Heart left ventricle (tissue), 16 donors: ENCODE data around the gene GTSE1. TPM values are rescaled to one million over a fixed set of nuclear protein-coding genes. Genes with fewer than 3 reads are reported as not detected.

Experiments
- ATAC-seq, 4 donors: fragments of 200-7000 bp; cut with Tn5 transposase; one replicate each; pipeline ENCODE4 v1.9.1; 2020 to 2022; ENCODE audit warnings: moderate library complexity in 4 of 4, mild to moderate bottlenecking in 3 of 4, moderate number of reproducible peaks in 1 of 4
- DNase-seq, 5 donors: peaks; one replicate each; pipeline ENCODE4 v3.0.0-alpha.2; 2020
- H3K27ac ChIP-seq, 12 donors: fragments of 200-600 bp; sonication (generic) in 4 of 12; one replicate each; pipeline versions ENCODE4 v1.5.0 to v1.8.0; 2016 to 2022; ENCODE audit warnings: mild to moderate bottlenecking in 2 of 12
- H3K27me3 ChIP-seq, 9 donors: fragments of 200-600 bp; sonication (generic) in 2 of 9; one replicate each; pipeline versions ENCODE4 v1.5.1 to v1.8.0; 2016 to 2022; ENCODE audit warnings: mild to moderate bottlenecking in 3 of 9
- H3K36me3 ChIP-seq, 9 donors: fragments of 200-600 bp; sonication (generic) in 2 of 9; one replicate each; pipeline versions ENCODE4 v1.5.0 to v1.8.0; 2018 to 2022; ENCODE audit warnings: mild to moderate bottlenecking in 2 of 9
- H3K4me1 ChIP-seq, 12 donors: fragments of 200-600 bp; sonication (generic) in 4 of 12; one replicate each; pipeline versions ENCODE4 v1.5.0 to v1.8.0; 2016 to 2022; ENCODE audit warnings: mild to moderate bottlenecking in 3 of 12
- H3K4me3 ChIP-seq, 12 donors: fragments of 200-600 bp; sonication (generic) in 4 of 12; one replicate each; pipeline versions ENCODE4 v1.5.0 to v1.8.0; 2017 to 2022; ENCODE audit warnings: mild to moderate bottlenecking in 9 of 12, moderate library complexity in 4 of 12
- H3K9me3 ChIP-seq, 12 donors: fragments of 200-600 bp; sonication (generic) in 4 of 12; one replicate each; pipeline versions ENCODE4 v1.5.0 to v1.8.0; 2016 to 2022; ENCODE audit warnings: mild to moderate bottlenecking in 1 of 12
- POLR2A ChIP-seq, 2 donors: fragments of 450-650 bp; IDR thresholded peaks; one replicate each; pipeline ENCODE4 v1.6.1; 2017; ENCODE audit warnings: antibody characterized with exemption in 2 of 2, mild to moderate bottlenecking in 2 of 2, moderate library complexity in 2 of 2
- WGBS, 4 donors: extraction: QIAGEN DNeasy Blood & Tissue Kit in 2 of 4; methylation state at CpG; one replicate each; pipeline versions ENCODE4 v1.1.5 to v1.1.7; 2013 to 2018; 5-methylcytosine and 5-hydroxymethylcytosine counted together
- intact Hi-C, 10 donors: fragments of 100-400 bp; cut with DNase I; formaldehyde crosslinking; loops; one replicate each; pipeline versions ENCODE4 v1.11.1 to v1.14.2; 2022
- polyA plus RNA-seq, 2 donors: library from polyadenylated mRNA; stranded (reverse); fragments of 200-250 nt; gene quantifications; one replicate each; pipeline ENCODE4 v1.2.3, GENCODE V29; 2013
- total RNA-seq, 9 donors: library from RNA; depleted of rRNA in 2 of 9; stranded (reverse); fragments of >200 nt in 2 of 9; fragmentation: NEBNext Ultra II Directional in 3 of 9; extraction: Animal tissue kit (Norgen Biotek cat#: 25700) in 3 of 9; gene quantifications; one replicate each; pipeline versions ENCODE4 v1.1.0 to v1.2.4, GENCODE V29; 2016 to 2023
- TF ChIP-seq, protein P1 (sequence below), 12 donors: fragments of 200-600 bp; sonication (generic) in 4 of 12; IDR thresholded peaks; one replicate each; pipeline versions ENCODE4 v1.5.0 to v1.8.0; 2018 to 2022; ENCODE audit warnings: antibody characterized with exemption in 12 of 12, mild to moderate bottlenecking in 5 of 12
- donor health status: ischemic (EF 13 %, LVEDD 7.1; RV severe dilation, severe dysfunction).
- donor health status: healthy with polysubstance abuse.
- donor health status: DM: no; HTN: yes; CAD: no.
- donor health status: DM: no; HTN: no; CAD: no.
- donor health status: ischemic (EF 25% LVEDD 6.9; RV normal size, moderate dysfunction).
- donor health status: ischemic (EF 25% LVEDD 5.7; RV mildly dilated, moderate dysfunction).
- donor health status: healthy.
- donor health status: DM: yes; HTN: yes; CAD: no.
- donor health status: ischemic (EF 35%, LVEDD 5.7; RV mildly dilated, moderate dysfunction).
- donor health status: nonischemic (EF 11% LVEDD 7.7; RV severe dilation, severe dysfunction).
- donor health status: DM: yes; HTN: yes; CAD: no.
- donor health status: PGD.
- donor health status: ischemic (EF 29% LVEDD 5.4; RV normal size, mild dysfunction).
- donor health status: nonischemic (EF 23%, LVEDD 6.1; RV moderate dilation, normal function).

Gene GTSE1
- total and polyA plus RNA-seq, 11 donors = 0.19 to 6.9 (median 0.59) TPM; not detected in 1

DNA sequence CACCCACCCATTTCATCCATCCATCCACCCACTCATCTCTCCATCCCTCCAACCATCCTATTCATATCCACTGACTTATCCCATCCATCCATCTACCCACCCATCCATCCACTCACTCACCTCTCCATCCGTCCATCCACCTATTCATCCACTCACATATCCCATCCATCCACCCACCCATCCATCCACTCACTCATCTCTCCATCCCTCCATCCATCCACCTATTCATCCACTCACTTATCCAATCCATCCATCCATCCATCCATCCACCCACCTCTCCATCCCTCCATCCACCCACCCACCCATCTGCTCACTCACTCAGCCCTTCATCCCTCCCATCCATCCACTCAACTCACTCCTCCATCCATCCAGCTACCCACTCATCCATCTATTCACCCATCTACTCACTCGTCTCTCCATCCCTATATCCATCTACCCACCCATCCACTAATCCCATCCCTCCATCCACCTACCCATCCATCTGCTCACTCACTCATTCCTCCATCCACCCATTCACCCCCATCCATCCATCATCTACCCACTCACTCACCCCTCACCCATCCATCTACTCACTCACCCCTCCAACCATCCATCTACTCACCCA lies 75.1 kb downstream of the GTSE1 start:
- DNase-seq (no peak), ATAC-seq (no peak)
- Histone ChIP-seq H3K27ac (no peak overlapping the region), H3K4me3 (no peak overlapping the region), H3K9me3 (peaks cover 0 to 11% (median 0%) of the 10 kb centered on the region in 12 donors), H3K36me3 (peaks cover 0 to 4% (median 0%) of the 10 kb centered on the region in 9 donors), H3K4me1 (no peaks in the 10 kb centered on the region), H3K27me3 (peaks cover 0 to 8% (median 0%) of the 10 kb centered on the region in 9 donors)
- WGBS, 4 donors = 87 to 96% (median 90%) methylated on average over 2 of the region's 2 CpGs
- intact Hi-C loops = no loop called here
- TF ChIP-seq, protein P1, sequence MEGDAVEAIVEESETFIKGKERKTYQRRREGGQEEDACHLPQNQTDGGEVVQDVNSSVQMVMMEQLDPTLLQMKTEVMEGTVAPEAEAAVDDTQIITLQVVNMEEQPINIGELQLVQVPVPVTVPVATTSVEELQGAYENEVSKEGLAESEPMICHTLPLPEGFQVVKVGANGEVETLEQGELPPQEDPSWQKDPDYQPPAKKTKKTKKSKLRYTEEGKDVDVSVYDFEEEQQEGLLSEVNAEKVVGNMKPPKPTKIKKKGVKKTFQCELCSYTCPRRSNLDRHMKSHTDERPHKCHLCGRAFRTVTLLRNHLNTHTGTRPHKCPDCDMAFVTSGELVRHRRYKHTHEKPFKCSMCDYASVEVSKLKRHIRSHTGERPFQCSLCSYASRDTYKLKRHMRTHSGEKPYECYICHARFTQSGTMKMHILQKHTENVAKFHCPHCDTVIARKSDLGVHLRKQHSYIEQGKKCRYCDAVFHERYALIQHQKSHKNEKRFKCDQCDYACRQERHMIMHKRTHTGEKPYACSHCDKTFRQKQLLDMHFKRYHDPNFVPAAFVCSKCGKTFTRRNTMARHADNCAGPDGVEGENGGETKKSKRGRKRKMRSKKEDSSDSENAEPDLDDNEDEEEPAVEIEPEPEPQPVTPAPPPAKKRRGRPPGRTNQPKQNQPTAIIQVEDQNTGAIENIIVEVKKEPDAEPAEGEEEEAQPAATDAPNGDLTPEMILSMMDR (IDR thresholded peaks at IDR 0.05) = no peak
- TF ChIP-seq POLR2A (IDR thresholded peaks at IDR 0.05) = no peak

GRCh38 chr22:46372686-46373085 lies 76.0 kb downstream of the GTSE1 start:
- Histone ChIP-seq H3K27ac (no peak overlapping the region), H3K9me3 (peaks cover 0 to 12% (median 0%) of the 10 kb centered on the region in 12 donors), H3K36me3 (peaks cover 0 to 4% (median 0%) of the 10 kb centered on the region in 9 donors), H3K4me1 (peaks cover 0 to 6% (median under 1%) of the 10 kb centered on the region in 12 donors), H3K4me3 (no peak overlapping the region), H3K27me3 (no peaks in the 10 kb centered on the region)
- DNase-seq (no peak), ATAC-seq (no peak)
- WGBS, 4 donors = 86 to 96% (median 92%) methylated on average over 18 of the region's 18 CpGs
- TF ChIP-seq POLR2A (IDR thresholded peaks at IDR 0.05) = no peak
- intact Hi-C loops = no loop called here

- WGBS, 4 donors = 55 to 84% (median 69%) methylated on average over 3 to 8 of the region's 8 CpGs
- no peak for TF ChIP-seq POLR2A (IDR thresholded peaks at IDR 0.05)
- TF ChIP-seq, protein P1 (IDR thresholded peaks at IDR 0.05) = no peak
- DNase-seq (peak in 1 of 5 donors; percentile 63), ATAC-seq (no peak)
- no peaks in the 10 kb centered on the region for H3K27me3 ChIP-seq
- peaks cover 0 to 4% (median 0%) of the 10 kb centered on the region in 9 donors for H3K36me3 ChIP-seq
- H3K4me1 ChIP-seq = peaks cover 0 to 10% (median 2%) of the 10 kb centered on the region in 12 donors
- no peak overlapping the region for H3K4me3 ChIP-seq
- intact Hi-C loops = no loop called here
- peaks cover 0 to 12% (median 0%) of the 10 kb centered on the region in 12 donors for H3K9me3 ChIP-seq
- no peak overlapping the region for H3K27ac ChIP-seq
These were observed 76.5 kb downstream of the GTSE1 start for GRCh38 chr22:46373159-46373558.

DNA sequence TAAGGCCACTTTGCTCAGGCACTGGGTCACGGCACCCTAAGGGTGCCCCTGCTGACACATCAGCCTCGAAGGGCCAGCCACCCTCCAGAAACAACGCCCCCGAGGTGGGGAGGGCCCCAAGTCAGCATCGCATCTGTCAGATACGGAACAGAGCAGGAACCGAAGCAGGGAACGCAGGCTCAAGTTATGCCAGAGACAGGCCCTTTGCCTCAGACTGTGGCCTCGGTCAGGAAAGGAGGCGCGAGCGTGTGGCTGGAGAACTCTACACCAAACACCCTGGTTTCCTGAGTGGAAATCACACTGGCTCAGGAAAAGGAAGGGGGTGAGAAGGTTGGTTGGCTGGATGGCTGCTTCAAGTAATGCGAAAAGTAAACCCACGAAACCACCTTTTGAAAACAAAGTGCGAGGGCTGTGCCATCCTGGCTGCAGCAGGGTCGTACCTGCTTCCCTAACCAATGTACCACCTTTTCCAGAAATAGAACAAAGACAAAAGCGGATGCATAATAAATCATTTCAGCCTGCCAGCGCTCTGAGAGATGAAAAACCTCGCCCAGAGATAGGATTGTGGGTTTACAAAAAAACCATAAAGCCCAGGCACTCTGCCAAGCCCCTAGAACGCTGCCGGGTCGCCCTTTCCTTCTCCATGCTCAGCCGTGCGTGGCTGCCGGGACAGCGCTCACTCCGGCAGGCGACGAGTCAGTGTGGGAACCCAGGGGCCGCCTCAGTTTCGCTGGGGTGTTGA lies 77.4 kb downstream of the GTSE1 start:
- H3K4me3 ChIP-seq = no peak overlapping the region
- intact Hi-C loops = no loop called here
- H3K27ac ChIP-seq = no peak overlapping the region
- H3K4me1 ChIP-seq = peaks cover 0 to 11% (median 2%) of the 10 kb centered on the region in 12 donors
- TF ChIP-seq POLR2A (IDR thresholded peaks at IDR 0.05) = no peak
- TF ChIP-seq, protein P1 (IDR thresholded peaks at IDR 0.05) = no peak
- H3K9me3 ChIP-seq = peaks cover 0 to 12% (median 0%) of the 10 kb centered on the region in 12 donors
- peaks cover 0 to 4% (median 0%) of the 10 kb centered on the region in 9 donors for H3K36me3 ChIP-seq
- WGBS, 4 donors = 62 to 68% (median 67%) methylated on average over 28 to 31 of the region's 31 CpGs
- H3K27me3 ChIP-seq = no peaks in the 10 kb centered on the region
- DNase-seq (peak in 1 of 5 donors; percentile 8), ATAC-seq (no peak)
